ENCODE results near the gene FREM2. TPM values are rescaled to one million over a fixed set of nuclear protein-coding genes. Genes with fewer than 3 reads are reported as not detected.

FREM2 gene
- total RNA-seq, 3 donors from 2014 or later (not counting 1 experiment from before 2014, with no cell fraction given), result not detected

GRCh38 chr13:38883783-38884182 lies 196.9 kb downstream of the FREM2 start:
- H3K27me3 Mint-ChIP-seq (ENCODE audit: low read depth in 2 of 2), result peaks cover 0 to 2% of the 10 kb centered on the region in 2 donors
- no peak for DNase-seq
- 63% methylated on average over 2 of the region's 2 CpGs for WGBS (ENCODE audit: insufficient coverage)
- no peaks in the 10 kb centered on the region for H3K4me1 ChIP-seq (ENCODE audit: control insufficient read depth, insufficient read depth, low read length)
- no peaks in the 10 kb centered on the region for H3K9me3 ChIP-seq (ENCODE audit: control insufficient read depth, insufficient read depth, low read length)
- ATAC-seq, result no peak
- H3K9me3 Mint-ChIP-seq, result peaks cover 2% of the 10 kb centered on the region in 2 donors
- H3K36me3 Mint-ChIP-seq, result no peaks in the 10 kb centered on the region
- H3K27ac Mint-ChIP-seq, result no peak overlapping the region
- no peak for TF ChIP-seq CTCF (IDR thresholded peaks at IDR 0.05)
- no peaks in the 10 kb centered on the region for H3K36me3 ChIP-seq (ENCODE audit: control insufficient read depth, insufficient read depth, low read length)
- H3K4me3 ChIP-seq (ENCODE audit: low read length), result no peak overlapping the region
- no peak overlapping the region for H3K27ac ChIP-seq (ENCODE audit: low read length)
- no peaks in the 10 kb centered on the region for H3K4me1 Mint-ChIP-seq
- no peak overlapping the region for H3K4me3 Mint-ChIP-seq
- intact Hi-C loops (cut with micrococcal nuclease), result no loop called here
- H3K27me3 ChIP-seq (ENCODE audit: control insufficient read depth, insufficient read depth, low read length), result no peaks in the 10 kb centered on the region

GRCh38 chr13:38888309-38888708 lies 201.4 kb downstream of the FREM2 start:
- Histone ChIP-seq H3K9me3 (ENCODE audit: control insufficient read depth, insufficient read depth, low read length) (no peaks in the 10 kb centered on the region), H3K4me3 (ENCODE audit: low read length) (no peak overlapping the region), H3K27me3 (ENCODE audit: control insufficient read depth, insufficient read depth, low read length) (no peaks in the 10 kb centered on the region), H3K4me1 (ENCODE audit: control insufficient read depth, insufficient read depth, low read length) (no peaks in the 10 kb centered on the region), H3K36me3 (ENCODE audit: control insufficient read depth, insufficient read depth, low read length) (no peaks in the 10 kb centered on the region), H3K27ac (ENCODE audit: low read length) (no peak overlapping the region)
- intact Hi-C loops (cut with micrococcal nuclease), result no loop called here
- H3K9me3 Mint-ChIP-seq, result peaks cover 0 to 5% of the 10 kb centered on the region in 2 donors
- no peaks in the 10 kb centered on the region for H3K36me3 Mint-ChIP-seq
- ATAC-seq, result no peak
- H3K27me3 Mint-ChIP-seq (ENCODE audit: low read depth in 2 of 2), result peaks cover 0 to 2% of the 10 kb centered on the region in 2 donors
- DNase-seq, result no peak
- 73% methylated on average over 4 of the region's 4 CpGs for WGBS (ENCODE audit: insufficient coverage)
- TF ChIP-seq CTCF (IDR thresholded peaks at IDR 0.05), result no peak
- H3K27ac Mint-ChIP-seq, result no peak overlapping the region
- H3K4me3 Mint-ChIP-seq, result no peak overlapping the region
- H3K4me1 Mint-ChIP-seq, result no peaks in the 10 kb centered on the region

GRCh38 chr13:38895075-38895474 lies 208.2 kb downstream of the FREM2 start:
- no peak overlapping the region for H3K27ac ChIP-seq (ENCODE audit: low read length)
- Mint-ChIP-seq H3K27ac (no peak overlapping the region), H3K4me3 (no peak overlapping the region), H3K36me3 (no peaks in the 10 kb centered on the region), H3K4me1 (no peaks in the 10 kb centered on the region), H3K9me3 (peaks cover 0 to 6% of the 10 kb centered on the region in 2 donors), H3K27me3 (ENCODE audit: low read depth in 2 of 2) (no peaks in the 10 kb centered on the region)
- no peaks in the 10 kb centered on the region for H3K36me3 ChIP-seq (ENCODE audit: control insufficient read depth, insufficient read depth, low read length)
- 86% methylated on average over 1 of the region's 1 CpG for WGBS (ENCODE audit: insufficient coverage)
- no peak overlapping the region for H3K4me3 ChIP-seq (ENCODE audit: low read length)
- TF ChIP-seq CTCF (IDR thresholded peaks at IDR 0.05), result no peak
- no peak for DNase-seq
- no peaks in the 10 kb centered on the region for H3K4me1 ChIP-seq (ENCODE audit: control insufficient read depth, insufficient read depth, low read length)
- H3K9me3 ChIP-seq (ENCODE audit: control insufficient read depth, insufficient read depth, low read length), result no peaks in the 10 kb centered on the region
- intact Hi-C loops (cut with micrococcal nuclease), result no loop called here
- ATAC-seq, result no peak
- H3K27me3 ChIP-seq (ENCODE audit: control insufficient read depth, insufficient read depth, low read length), result no peaks in the 10 kb centered on the region

- 86% methylated on average over 6 of the region's 6 CpGs for WGBS (ENCODE audit: insufficient coverage)
- H3K36me3 Mint-ChIP-seq, result no peaks in the 10 kb centered on the region
- ATAC-seq, result no peak
Observed at GRCh38 chr13:38897521-38897920, 210.6 kb downstream of the FREM2 start.

More at GRCh38 chr13:38897521-38897920, 210.6 kb downstream of the FREM2 start:
- no peak for TF ChIP-seq CTCF (IDR thresholded peaks at IDR 0.05)
- Histone ChIP-seq H3K4me3 (ENCODE audit: low read length) (no peak overlapping the region), H3K36me3 (ENCODE audit: control insufficient read depth, insufficient read depth, low read length) (no peaks in the 10 kb centered on the region), H3K27ac (ENCODE audit: low read length) (no peak overlapping the region), H3K9me3 (ENCODE audit: control insufficient read depth, insufficient read depth, low read length) (no peaks in the 10 kb centered on the region), H3K27me3 (ENCODE audit: control insufficient read depth, insufficient read depth, low read length) (no peaks in the 10 kb centered on the region), H3K4me1 (ENCODE audit: control insufficient read depth, insufficient read depth, low read length) (no peaks in the 10 kb centered on the region)
- no peaks in the 10 kb centered on the region for H3K4me1 Mint-ChIP-seq
- no peak overlapping the region for H3K27ac Mint-ChIP-seq
- no peaks in the 10 kb centered on the region for H3K27me3 Mint-ChIP-seq (ENCODE audit: low read depth in 2 of 2)
- intact Hi-C loops (cut with micrococcal nuclease), result no loop called here
- no peak overlapping the region for H3K4me3 Mint-ChIP-seq
- H3K9me3 Mint-ChIP-seq, result peaks cover 0 to 4% of the 10 kb centered on the region in 2 donors
- no peak for DNase-seq

Measured in natural killer cell (primary cell).